ENCODE data around the gene CDC42SE2.

GRCh38 chr5:131387255-131387654 lies 123.4 kb downstream of the CDC42SE2 start:
- TF ChIP-seq CTCF (IDR thresholded peaks at IDR 0.05) (no peak), POLR2A (IDR thresholded peaks at IDR 0.05) (no peak)

Measured in esophagus squamous epithelium (tissue), 4 donors.